ENCODE data around the gene RBBP9. TPM values are rescaled to one million over a fixed set of nuclear protein-coding genes. Genes with fewer than 3 reads are reported as not detected.

RBBP9 gene
- total RNA-seq, 1 experiment from 2014 or later, result 6.8 TPM

DNA sequence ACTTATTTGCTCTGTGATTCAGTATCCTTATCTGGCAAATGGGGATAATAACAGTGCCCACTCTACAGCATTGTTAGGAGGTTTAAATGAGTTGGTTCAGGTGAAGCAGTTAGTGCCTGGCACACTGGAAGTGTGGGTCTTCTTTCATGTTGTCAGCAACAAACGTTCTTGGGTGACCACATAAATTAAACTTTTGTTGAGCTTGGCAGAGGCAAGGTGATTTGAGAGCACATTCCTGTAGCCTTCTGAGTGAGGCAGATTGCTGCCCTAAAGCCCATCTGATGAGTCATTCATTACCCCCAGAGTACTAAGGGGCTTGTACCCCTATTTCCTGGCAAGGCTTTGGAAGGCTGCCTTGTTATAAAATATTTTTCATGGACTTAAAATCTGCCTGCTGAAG, 36.5 kb upstream of the RBBP9 start:
- Mint-ChIP-seq H3K4me3 (ENCODE audit: unreplicated experiment) (no peak overlapping the region), H3K27me3 (ENCODE audit: insufficient read depth, unreplicated experiment) (no peaks in the 10 kb centered on the region), H3K9me3 (ENCODE audit: unreplicated experiment) (no peaks in the 10 kb centered on the region), H3K36me3 (ENCODE audit: insufficient read depth, unreplicated experiment) (peaks cover 78% of the 10 kb centered on the region), H3K4me1 (ENCODE audit: insufficient read depth, unreplicated experiment) (no peaks in the 10 kb centered on the region), H3K27ac (ENCODE audit: low read depth, unreplicated experiment) (no peak overlapping the region)
- ChIA-PET POLR2A (no interaction called here), CTCF (no interaction called here)
- intact Hi-C loops (cut with micrococcal nuclease), result no loop called here
- DNase-seq (ENCODE audit: unreplicated experiment), result no peak
- no peak for TF ChIP-seq CTCF (IDR thresholded peaks at IDR 0.05; ENCODE audit: unreplicated experiment)
- BruUV-seq (replicated peaks), result no TSS peak

- no peak for TF ChIP-seq CTCF (IDR thresholded peaks at IDR 0.05; ENCODE audit: unreplicated experiment)
- Mint-ChIP-seq H3K9me3 (ENCODE audit: unreplicated experiment) (no peaks in the 10 kb centered on the region), H3K27me3 (ENCODE audit: insufficient read depth, unreplicated experiment) (no peaks in the 10 kb centered on the region), H3K4me3 (ENCODE audit: unreplicated experiment) (no peak overlapping the region), H3K27ac (ENCODE audit: low read depth, unreplicated experiment) (no peak overlapping the region), H3K4me1 (ENCODE audit: insufficient read depth, unreplicated experiment) (no peaks in the 10 kb centered on the region), H3K36me3 (ENCODE audit: insufficient read depth, unreplicated experiment) (peaks cover 79% of the 10 kb centered on the region)
- ChIA-PET CTCF (no interaction called here), POLR2A (no interaction called here)
- no peak for DNase-seq (ENCODE audit: unreplicated experiment)
- BruUV-seq (replicated peaks), result no TSS peak
- intact Hi-C loops (cut with micrococcal nuclease), result no loop called here
These were observed 35.6 kb upstream of the RBBP9 start for GRCh38 chr20:18532626-18533025.

GRCh38 chr20:18529041-18529440, 32.0 kb upstream of the RBBP9 start:
- Mint-ChIP-seq H3K4me3 (ENCODE audit: unreplicated experiment) (no peak overlapping the region), H3K4me1 (ENCODE audit: insufficient read depth, unreplicated experiment) (peaks cover 10% of the 10 kb centered on the region), H3K27me3 (ENCODE audit: insufficient read depth, unreplicated experiment) (no peaks in the 10 kb centered on the region), H3K36me3 (ENCODE audit: insufficient read depth, unreplicated experiment) (peaks cover 98% of the 10 kb centered on the region), H3K27ac (ENCODE audit: low read depth, unreplicated experiment) (no peak overlapping the region), H3K9me3 (ENCODE audit: unreplicated experiment) (no peaks in the 10 kb centered on the region)
- no peak for TF ChIP-seq CTCF (IDR thresholded peaks at IDR 0.05; ENCODE audit: unreplicated experiment)
- no peak for DNase-seq (ENCODE audit: unreplicated experiment)
- POLR2A ChIA-PET, result interaction anchor here (1.1 to 3.9 kb wide), 5 partner anchors 10 to 38 kb away, joined by 3 to 23 read pairs (median 3); partner anchors contain the start of genes SEC23B and SMIM26
- intact Hi-C loops (cut with micrococcal nuclease), result no loop called here
- no TSS peak for BruUV-seq (replicated peaks)
- CTCF ChIA-PET, result interaction anchor here (0.6 to 1.4 kb wide), 4 partner anchors 11 to 115 kb away, joined by 3 to 5 read pairs (median 3); no protein-coding TSS in a partner anchor

- TSS peak; percentile 3 for BruUV-seq (replicated peaks)
- CTCF ChIA-PET, result interaction anchor here (1.3 to 1.6 kb wide), 2 partner anchors 19 to 114 kb away, joined by 3 to 5 read pairs; no protein-coding TSS in a partner anchor
- no peak for DNase-seq (ENCODE audit: unreplicated experiment)
- peaks cover 14% of the 10 kb centered on the region for H3K4me1 Mint-ChIP-seq (ENCODE audit: insufficient read depth, unreplicated experiment)
- no peaks in the 10 kb centered on the region for H3K27me3 Mint-ChIP-seq (ENCODE audit: insufficient read depth, unreplicated experiment)
- H3K36me3 Mint-ChIP-seq (ENCODE audit: insufficient read depth, unreplicated experiment), result peaks cover 89% of the 10 kb centered on the region
- no peak for TF ChIP-seq CTCF (IDR thresholded peaks at IDR 0.05; ENCODE audit: unreplicated experiment)
- intact Hi-C loops (cut with micrococcal nuclease), result no loop called here
- H3K4me3 Mint-ChIP-seq (ENCODE audit: unreplicated experiment), result no peak overlapping the region
- no peak overlapping the region for H3K27ac Mint-ChIP-seq (ENCODE audit: low read depth, unreplicated experiment)
- POLR2A ChIA-PET, result interaction anchor here (0.8 to 3.9 kb wide), 3 partner anchors 13 to 39 kb away, joined by 3 to 23 read pairs (median 5); partner anchors contain the start of gene SEC23B
- no peaks in the 10 kb centered on the region for H3K9me3 Mint-ChIP-seq (ENCODE audit: unreplicated experiment)
These were observed 30.8 kb upstream of the RBBP9 start for GRCh38 chr20:18527836-18528235.
